Fibroblast of skin of back (primary cell): ENCODE results near the gene PLCB2.
A peak's percentile ranks its signal among the peaks of the same experiment; 100 is the strongest.

Experiments used
- DNase-seq: peaks from one replicate; pipeline ENCODE4 v3.0.0-alpha.2; 2013

PLCB2 gene

DNA sequence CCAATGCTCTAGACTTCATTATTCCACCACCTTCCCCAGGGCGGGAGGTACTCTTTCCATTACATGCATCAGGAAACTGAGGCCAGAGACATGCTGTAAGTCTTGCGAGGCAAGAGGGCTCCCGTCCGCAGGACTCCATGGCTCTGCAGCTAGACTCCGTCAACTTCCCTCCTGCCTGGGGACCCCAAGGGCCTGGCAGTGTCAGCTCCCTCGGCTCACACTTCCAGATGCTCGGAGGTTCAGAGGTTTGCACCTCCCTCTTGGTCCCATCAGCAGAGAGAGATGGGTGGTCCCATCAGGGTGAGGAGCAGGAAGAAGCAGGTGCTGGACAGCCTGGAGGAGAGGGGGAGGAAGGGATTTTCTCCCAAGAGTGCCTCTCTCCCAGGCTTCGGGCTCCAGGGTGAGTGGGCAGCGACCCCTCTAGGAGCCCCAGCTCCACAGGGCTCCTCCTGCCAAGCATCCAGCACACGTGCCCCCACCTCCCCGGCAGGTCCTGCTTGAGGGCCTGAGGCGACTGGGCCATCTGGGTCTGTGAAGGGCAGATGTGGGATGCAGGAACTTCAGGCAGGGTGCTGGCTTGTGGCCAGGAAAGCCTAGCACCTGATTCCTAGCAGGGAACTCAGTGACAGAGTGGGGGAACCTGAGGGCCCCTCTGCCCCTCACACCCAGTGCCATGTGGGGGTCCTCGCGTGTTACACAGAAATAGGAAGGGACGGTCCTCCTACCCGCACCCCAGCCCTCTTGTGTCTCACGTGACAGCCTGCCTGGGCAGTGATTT lies 59.5 kb downstream of the PLCB2 start:
- no peak for DNase-seq

DNA sequence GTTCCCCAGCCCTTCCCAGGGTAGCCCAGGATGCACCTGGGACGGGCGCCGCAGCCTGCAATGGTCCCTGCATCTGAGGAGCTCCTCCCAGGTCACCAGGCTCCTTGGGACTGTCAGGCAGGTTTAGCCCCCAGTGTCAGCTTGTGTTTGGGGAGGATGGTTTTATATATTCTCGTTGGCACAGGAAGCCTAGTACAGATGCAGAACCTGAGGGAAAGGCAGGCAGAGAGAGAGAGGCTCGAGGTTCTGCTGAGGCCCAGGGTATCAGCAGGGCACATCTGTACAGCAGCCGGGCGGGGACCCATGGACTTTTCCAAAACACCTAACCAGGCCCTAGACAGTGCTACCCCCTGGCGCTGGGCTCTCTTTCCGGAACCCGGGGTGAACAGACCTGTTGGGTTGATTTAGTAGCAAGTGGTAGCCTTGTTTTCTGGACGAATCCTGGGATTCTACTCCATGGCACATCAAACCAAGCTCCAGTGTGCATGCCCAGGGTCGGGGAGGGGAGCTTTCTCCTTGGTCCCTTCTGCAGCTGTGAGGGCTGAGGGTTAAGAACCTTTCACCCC lies 60.2 kb downstream of the PLCB2 start:
- no peak for DNase-seq

DNA sequence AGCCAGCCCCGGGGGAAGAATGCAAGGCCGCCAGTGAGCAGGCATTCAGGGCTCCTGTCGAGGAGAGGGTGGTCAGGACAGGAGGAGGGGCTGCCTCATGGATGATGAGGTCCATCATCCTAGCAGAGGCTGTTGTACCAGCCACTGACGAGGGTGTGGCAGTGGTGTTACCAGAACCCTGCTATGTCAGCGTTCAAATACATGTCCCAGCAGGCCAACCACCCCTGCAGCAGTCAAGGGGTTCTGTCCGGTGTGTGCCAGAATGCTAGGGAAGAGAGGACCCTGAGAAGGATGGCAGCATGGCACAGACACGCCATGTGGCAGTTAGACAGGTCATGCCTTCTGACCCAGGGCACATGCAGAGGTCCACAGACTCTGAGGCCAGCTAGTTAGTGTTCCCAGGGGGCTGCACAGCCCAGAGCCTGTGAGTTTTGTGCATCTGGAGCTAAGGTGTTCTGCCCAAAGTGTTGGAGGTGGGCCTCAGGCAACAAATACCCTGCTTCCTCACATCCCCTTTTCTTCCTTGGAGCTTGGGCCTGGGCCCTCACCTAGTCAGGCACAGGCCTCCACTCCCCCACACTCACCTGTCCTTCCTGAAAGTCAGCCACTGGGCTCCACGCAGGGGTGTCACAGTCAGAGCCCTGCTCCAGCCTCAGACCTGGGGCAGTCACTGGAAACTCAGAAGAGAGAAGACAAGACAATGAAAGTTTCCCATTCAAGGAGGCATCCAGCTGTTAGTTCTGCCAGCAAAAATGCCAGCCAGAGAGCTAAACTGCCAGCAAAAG lies 61.0 kb downstream of the PLCB2 start:
- DNase-seq, result no peak

DNA sequence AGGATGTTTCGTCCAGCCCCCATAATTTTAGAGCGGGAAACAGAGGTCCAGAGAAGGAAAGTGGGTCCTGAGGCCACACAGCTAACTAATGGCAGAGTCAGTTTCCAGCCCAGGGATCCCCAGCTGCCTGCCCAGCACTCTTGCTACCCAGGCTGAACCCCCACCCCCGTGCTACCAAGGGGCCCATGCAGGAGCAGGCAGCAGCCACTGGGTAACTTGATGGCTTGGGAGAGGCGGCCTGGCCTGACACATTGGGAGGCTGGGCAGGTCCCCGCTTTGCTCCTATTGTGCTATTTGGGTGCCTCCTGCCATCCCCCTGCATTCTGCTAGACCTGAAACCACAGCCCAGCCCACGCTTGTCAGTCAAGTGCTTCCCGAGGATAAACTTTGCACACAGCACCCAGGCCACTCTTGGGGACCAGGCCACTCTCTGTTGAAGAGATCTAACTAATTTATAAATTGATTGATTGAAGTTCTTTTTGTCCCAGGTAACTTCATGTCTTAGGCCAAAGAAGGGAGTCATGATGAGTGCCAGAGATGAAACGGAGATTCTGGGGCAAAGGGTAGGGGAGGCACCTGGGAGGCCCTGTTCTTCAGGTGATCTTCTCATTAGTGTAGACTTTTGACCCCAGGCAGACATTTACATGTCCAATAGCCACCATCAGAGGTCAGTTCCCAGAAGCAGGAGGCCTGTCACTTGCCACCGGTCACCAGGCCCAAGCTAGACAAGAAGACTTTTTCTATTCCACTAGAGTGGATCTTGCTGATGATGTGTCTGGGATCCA lies 61.9 kb downstream of the PLCB2 start:
- DNase-seq, result no peak

DNA sequence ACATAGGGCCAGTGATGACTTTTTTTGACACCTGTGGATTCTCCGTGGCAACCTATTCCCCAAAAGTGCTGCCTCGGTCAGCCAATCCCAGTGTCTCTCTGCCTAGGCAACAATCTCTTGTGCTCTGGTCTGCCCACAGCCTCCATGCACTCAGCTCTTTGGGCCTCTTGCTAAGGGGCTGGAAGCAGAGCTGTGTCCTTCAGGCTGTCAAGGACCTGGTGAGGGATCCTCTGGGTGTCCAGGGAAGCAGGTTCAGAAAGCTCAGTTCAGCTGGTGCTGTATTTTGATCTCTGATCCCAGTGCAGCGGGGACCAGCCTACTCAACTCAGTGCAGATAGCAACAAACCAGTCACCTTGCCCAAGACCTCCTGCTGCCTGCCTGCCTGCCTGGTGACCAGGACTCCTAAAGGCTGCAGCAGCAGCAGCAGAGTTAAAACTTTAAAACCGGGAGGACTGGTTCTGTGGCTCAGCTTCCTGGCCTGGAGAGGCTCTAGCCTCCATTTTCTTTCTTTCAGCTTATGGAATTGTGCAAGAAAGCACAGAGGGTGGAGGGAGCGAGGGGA lies 62.7 kb downstream of the PLCB2 start:
- DNase-seq, result no peak

DNA sequence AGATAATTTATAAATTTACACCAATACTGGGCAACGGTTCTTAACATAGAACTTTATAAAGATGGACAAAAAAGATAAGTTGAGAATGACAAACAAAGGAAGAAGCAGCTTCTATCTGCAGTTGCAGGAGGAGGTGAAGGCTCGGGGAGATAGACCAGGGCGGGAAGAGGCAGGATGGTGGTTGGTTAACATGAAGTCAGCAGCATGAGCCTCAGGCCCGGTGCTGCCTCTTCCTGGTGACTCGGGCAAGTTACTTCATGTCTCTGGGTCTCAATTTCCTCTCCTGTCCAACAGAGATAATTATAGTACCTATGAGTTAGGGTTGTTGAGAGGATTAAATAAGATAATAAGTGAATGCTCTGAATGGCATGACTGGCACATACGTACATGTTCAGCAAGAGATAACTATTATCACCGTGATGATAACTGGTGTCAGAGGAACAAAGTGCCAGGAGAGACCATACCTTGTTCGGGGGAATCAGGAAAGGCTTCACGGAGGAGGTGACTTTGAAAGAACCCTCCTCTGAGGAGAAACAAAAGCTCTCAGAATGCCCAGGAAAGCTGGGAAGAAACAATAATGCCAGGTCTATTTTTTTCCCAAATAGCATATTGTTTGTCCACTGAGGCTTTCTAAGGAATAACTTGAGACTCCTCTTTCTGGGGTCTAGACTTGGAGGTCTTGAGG lies 64.5 kb downstream of the PLCB2 start:
- no peak for DNase-seq

DNA sequence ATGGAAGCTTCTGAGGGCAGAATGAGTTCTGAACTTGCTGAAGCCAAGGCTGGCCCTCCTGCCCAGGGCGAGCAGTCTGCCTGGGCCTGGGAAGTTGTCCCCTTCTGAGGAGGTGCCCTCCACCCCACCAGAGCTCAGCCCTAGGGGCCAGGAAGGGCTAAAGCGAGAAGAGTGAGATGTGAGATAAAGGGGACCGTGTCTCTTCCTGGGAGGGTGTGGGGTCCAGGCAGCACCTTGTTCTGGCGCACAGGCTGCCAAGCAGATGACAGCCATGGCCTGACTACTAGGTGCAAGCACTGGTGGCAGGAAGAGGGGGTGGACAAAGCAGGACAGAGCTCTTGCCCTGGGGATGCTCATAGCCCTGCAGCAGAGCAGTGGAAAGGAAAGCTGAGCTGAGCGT lies 65.1 kb downstream of the PLCB2 start:
- DNase-seq, result no peak

DNA sequence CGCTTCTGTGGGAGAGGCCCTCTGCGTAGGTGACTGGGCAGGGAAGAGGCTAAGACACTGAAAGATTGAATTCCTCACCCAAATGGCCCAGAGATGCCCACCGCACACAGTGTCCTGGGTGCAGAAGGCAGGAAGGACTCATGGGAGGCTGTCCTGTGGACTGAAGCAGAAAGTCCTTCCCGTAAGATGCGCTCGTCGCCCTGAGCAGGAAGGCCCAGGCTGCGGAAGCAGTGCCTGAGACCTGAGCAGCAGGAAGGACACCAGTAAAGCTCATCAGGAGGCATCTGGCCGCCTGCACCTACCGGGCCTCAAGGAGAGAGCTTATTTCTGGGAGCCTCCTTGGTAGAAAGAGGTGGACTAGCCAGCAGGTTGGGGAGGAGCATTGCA lies 65.5 kb downstream of the PLCB2 start:
- no peak for DNase-seq

DNA sequence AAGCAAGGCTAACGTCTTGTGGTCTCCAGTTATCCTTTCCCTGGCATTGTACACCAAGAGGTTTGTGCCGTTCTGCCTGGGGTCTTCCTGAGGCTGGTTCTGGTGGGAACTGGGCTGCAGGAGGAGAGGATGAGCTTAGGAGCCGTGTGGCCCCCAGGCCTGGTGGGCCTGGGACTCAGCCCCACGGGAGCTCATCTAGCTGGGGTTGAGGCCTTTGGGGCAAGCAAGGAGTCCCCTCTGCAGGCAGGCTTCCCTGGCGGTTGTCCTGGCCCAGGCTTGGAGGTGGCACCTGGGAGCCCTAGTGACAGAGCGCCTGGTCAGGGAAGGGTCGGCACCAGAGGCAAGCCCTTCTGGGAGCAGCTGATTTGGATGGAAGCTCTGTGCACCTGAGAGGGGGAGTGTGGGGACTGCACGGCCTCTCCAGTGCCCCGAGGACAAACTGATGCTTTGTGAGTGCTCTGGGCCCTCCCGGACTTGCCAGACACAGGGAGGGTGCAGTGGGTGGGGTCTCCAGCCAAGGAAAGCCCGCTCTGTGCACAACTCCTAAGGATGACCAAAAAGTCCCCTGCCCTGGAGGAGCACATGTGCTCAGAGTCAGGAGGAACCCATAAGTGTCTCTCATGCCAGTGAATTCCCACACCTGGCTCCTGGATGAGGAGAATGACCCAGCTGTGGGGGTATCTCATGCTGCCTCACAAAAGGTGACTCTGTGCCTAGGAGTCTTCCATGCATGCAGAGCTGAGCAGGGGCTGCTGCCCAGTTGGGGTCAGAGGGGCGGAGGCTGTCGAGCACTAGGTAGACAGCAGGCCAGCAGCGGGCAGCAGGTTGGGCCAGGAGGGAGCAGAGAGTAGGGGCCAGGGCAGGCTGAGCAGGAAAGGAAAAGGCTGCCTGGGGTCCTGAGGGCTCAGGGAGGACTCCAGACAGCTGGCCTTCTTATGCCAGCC lies 66.2 kb downstream of the PLCB2 start:
- no peak for DNase-seq

DNA sequence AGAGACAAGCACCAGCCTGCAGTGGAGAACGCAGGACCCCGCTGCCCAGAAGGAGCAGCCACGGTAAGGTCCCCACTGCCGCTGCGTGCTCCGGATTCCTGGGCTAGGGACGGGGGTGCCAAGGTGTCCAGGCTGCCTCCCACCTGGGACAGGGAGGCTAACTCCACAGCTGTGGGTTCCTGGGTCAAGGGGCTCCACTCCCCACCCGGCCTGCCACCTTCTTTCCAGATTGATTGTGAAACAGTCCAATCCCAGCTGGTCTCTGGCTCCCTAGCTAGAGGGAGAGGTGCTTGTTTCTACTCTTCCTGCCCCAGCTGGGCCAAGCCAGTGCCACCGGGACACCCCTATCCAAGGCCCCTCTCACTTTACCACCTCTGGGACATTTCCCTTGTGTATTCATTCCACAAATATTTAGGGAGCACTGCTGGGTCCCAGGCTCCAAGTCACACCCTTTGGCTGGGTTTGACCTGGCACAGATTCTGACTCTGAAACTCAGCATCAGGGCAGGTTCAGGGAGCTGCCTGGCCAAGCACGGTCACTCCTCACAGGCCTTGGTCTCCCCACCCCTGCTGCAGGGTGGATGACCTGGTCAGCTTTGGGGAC lies 67.0 kb downstream of the PLCB2 start:
- no peak for DNase-seq

DNA sequence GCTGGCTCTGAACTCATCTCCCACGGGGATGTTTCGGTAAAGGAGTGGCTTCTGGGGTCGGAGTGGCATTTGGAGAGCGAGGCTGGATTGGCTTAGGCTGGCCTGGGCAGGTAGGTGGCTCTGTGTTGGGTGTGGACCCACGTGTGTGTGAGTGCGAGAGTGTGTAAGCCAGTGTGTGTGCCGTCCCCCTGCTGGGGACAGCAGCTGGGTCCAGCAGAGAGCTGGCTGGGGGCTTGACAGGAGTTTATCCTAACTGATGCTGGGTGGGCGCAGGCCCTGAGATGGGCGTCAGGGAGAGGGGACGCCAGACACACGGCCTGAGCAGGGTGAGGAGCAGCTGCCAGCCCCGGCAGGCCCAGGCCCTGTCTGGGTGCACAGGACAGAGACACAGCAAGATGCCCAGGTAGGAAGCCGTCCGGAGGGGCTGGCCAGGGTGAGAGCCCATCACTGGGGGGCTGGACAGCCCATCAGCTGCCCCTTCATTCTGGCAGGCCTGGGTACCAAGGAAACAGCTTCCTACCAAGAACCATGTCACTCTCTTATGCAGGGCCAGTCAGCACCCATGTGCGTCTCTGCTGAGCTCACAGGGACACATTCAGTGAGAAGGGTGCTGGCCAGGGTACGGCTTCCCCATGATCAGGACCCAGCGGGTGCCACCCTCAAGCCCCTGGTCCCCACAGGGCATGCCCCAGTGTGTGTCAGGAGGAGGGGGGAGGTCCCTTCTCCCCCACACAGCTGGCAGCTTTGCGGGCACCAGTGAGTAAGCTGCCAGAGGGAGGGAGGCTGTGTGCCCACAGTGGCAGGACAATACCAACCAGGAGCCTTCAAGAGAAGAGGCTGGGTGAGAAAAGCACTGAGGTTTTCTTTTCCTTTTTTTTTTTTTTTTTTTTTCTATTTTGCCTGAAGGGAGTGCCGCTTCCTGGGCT lies 67.8 kb downstream of the PLCB2 start:
- no peak for DNase-seq

DNA sequence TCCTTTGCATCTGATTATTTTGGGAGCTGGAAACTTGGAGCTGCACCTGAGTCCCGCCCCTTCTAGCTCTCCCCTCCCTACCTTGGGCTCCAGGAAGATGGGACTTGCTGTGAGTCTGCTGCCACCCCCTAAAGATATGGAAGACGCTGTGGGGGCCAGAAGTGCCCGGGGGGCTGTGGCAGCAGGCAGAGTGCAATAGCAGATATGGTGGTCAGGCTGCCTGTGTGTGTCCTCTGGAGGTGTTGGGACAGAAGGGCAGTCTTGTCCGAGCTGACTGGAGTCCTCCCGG lies 68.4 kb downstream of the PLCB2 start:
- no peak for DNase-seq

DNA sequence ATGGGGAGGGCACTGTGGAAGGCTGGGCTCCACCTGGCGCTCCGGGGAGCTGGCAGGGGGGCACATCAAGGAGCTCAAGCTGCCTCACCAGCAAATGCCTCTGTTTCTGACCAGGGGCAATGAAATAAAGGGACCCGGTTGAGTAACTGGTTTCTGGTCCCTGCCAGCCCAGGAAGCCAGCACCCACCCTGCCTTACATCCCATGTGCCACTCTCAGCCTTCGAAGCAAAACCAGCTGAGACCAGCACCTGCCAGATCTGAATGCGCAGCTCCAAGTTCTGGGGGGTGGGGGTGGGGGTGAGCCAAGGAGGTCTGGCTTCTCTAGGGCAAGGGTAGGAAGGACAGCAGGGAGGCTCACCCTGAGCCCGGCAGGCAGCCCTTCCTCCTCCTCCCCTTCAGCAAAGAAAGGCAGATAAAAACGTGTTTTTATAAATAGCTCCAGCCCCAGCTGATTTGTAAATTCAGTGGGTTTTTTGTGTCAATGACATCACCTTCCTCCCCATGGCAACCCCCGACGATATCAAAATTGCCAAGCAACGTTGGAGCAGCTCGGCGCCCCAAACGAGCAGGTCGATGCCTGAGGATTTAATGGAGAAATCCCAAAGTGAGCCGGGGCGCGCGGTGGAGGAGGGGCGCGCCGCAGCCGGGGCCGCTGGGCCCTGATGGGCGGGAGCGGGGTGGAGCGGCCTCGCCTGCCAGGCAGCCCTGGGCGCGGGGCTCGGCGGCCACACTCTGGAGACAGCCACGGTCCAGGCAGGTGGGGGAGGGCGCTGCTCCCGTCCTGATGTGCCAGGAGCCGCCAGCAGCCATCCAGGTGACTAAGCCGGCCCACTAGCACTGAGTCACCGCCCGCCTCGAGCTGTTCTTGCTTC lies 69.0 kb downstream of the PLCB2 start, which contains the start of gene PAK6:
Gene PAK6, plus strand, starts transcription at position 532 of the 872 bp plus-strand sequence. CDS start 25,723 bp downstream, outside the sequence.
- peak; percentile 23 for DNase-seq
